Right renal cortex interstitium (tissue), 3 donors: ENCODE measurements around the gene MARCHF7. TPM values are rescaled to one million over a fixed set of nuclear protein-coding genes. Genes with fewer than 3 reads are reported as not detected.
"Not testable (repeated sequence)": the region's sequence is repeated elsewhere in the genome, so short reads cannot be mapped to it uniquely, and the experiment has no call there.

Experiments used
- DNase-seq, 3 donors: peaks; one replicate each; pipeline ENCODE4 v3.0.0-alpha.2; 2013; ENCODE audit warnings: low read depth in 3 of 3, low spot score in 2 of 3
- polyA plus RNA-seq, 3 donors: library from polyadenylated mRNA; unstranded; fragments of 120-200 nt; gene quantifications; one replicate each; pipeline ENCODE4 v1.2.1, GENCODE V29; 2013; ENCODE audit not compliant: insufficient read length in 3 of 3

Gene MARCHF7
- 100 to 1,000 TPM; 128 to 186 (median 159) TPM for polyA plus RNA-seq

- peak; percentile 82 to 85 (median 83) for DNase-seq
Observed at GRCh38 chr2:159712143-159712928, at the start of gene MARCHF7. Gene MARCHF7 (plus strand): TSS chr2:159712506. CDS start chr2:159729023, 16,517 bp downstream.

GRCh38 chr2:159667423-159667822 is 44.9 kb upstream of the MARCHF7 start:
- not testable (repeated sequence) for DNase-seq

- no peak for DNase-seq
Observed at GRCh38 chr2:159671047-159671446, 41.3 kb upstream of the MARCHF7 start.

GRCh38 chr2:159677654-159678053 is 34.7 kb upstream of the MARCHF7 start:
- peak in 1 of 3 donors; percentile 8 for DNase-seq

GRCh38 chr2:159680692-159681091 is 31.6 kb upstream of the MARCHF7 start:
- no peak for DNase-seq

- no peak for DNase-seq
Observed at GRCh38 chr2:159683817-159684216, 28.5 kb upstream of the MARCHF7 start.

- no peak for DNase-seq
Observed at GRCh38 chr2:159684796-159685195, 27.5 kb upstream of the MARCHF7 start.

- no peak for DNase-seq
Observed at GRCh38 chr2:159694500-159695040, 17.7 kb upstream of the MARCHF7 start.

- DNase-seq: no peak
Observed at GRCh38 chr2:159695795-159696448, 16.4 kb upstream of the MARCHF7 start.

GRCh38 chr2:159703491-159703890 is 8.8 kb upstream of the MARCHF7 start:
- DNase-seq: no peak

- DNase-seq: no peak
Observed at GRCh38 chr2:159706385-159706980, 5.8 kb upstream of the MARCHF7 start.

- no peak for DNase-seq
Observed at GRCh38 chr2:159708066-159708760, 4.1 kb upstream of the MARCHF7 start.

GRCh38 chr2:159710601-159711180 is 1.6 kb upstream of the MARCHF7 start:
- DNase-seq: no peak

GRCh38 chr2:159711562-159712142 is 654 bp upstream of the MARCHF7 start:
- peak in 1 of 3 donors; percentile 33 for DNase-seq

GRCh38 chr2:159712929-159713420 is 669 bp downstream of the MARCHF7 start:
- peak in 1 of 3 donors; percentile 23 for DNase-seq

GRCh38 chr2:159713631-159714246 is 1.4 kb downstream of the MARCHF7 start:
- no peak for DNase-seq

GRCh38 chr2:159714247-159714930 is 2.1 kb downstream of the MARCHF7 start:
- DNase-seq: no peak

- no peak for DNase-seq
Observed at GRCh38 chr2:159715451-159715850, 3.1 kb downstream of the MARCHF7 start.

GRCh38 chr2:159716409-159716808 is 4.1 kb downstream of the MARCHF7 start:
- not testable (repeated sequence) for DNase-seq
